Endothelial cell of umbilical vein (primary cell): ENCODE measurements around the gene DUS2. TPM values are rescaled to one million over a fixed set of nuclear protein-coding genes. Genes with fewer than 3 reads are reported as not detected.

Experiments used
- BruUV-seq: library from RNA; stranded (reverse); fragments of 400-500 nt; replicated peaks from 2 replicates; lab custom pipeline; 2021; lab: Mats Ljungman, UMichigan
- CTCF ChIA-PET: fragments of 300-600, 350-600 bp; sonication (Branson Sonifier 250); formaldehyde crosslinking; loops from one replicate; lab custom pipeline; 2021; ENCODE audit warnings: antibody characterized with exemption, inconsistent platforms; lab: Charles Lee
- POLR2A ChIA-PET: fragments of 300-600, 350-600 bp; sonication (Branson Sonifier 250); formaldehyde crosslinking; loops from one replicate; lab custom pipeline; 2021; ENCODE audit warnings: antibody characterized with exemption, inconsistent platforms; lab: Charles Lee
- DNase-seq: peaks from one replicate; pipeline ENCODE4 v3.0.0-alpha.2; 2011; ENCODE audit warnings: low read depth, low spot score
- FAIRE-seq: peaks from 2 replicates; lab custom pipeline; 2011; peaks lifted over from hg19 to GRCh38; lab: Jason Lieb, UNC
- H2AFZ ChIP-seq: 2 replicates; pipeline ENCODE4 v1.6.0; 2012; ENCODE audit warnings: low read depth, low read length, control low read depth, inconsistent platforms
- H3K27ac ChIP-seq: 2 replicates; pipeline ENCODE4 v1.5.1; 2011; ENCODE audit warnings: low read depth, mild to moderate bottlenecking, control low read depth, low read length, moderate library complexity; ENCODE audit not compliant: insufficient read depth
- H3K27me3 ChIP-seq, 2 experiments: 2 replicates each; pipeline versions ENCODE4 v1.6.0 to v1.6.1; 2011; ENCODE audit warnings: low read length in 2 of 2, mixed read lengths in 1 of 2; ENCODE audit not compliant: control insufficient read depth in 2 of 2, insufficient read depth in 2 of 2
- H3K36me3 ChIP-seq, 2 experiments: 2 replicates in 1 of 2; 3 replicates in 1 of 2; pipeline ENCODE4 v1.5.1; 2011; ENCODE audit warnings: low read length in 2 of 2, mild to moderate bottlenecking in 1 of 2, moderate library complexity in 1 of 2; ENCODE audit not compliant: control insufficient read depth in 2 of 2, insufficient read depth in 2 of 2; ENCODE audit errors: extremely low read depth in 1 of 2
- H3K4me1 ChIP-seq: 3 replicates; pipeline ENCODE4 v1.5.1; 2011; ENCODE audit warnings: mild to moderate bottlenecking, low read length; ENCODE audit not compliant: control insufficient read depth, insufficient read depth; ENCODE audit errors: extremely low read depth
- H3K4me2 ChIP-seq: 2 replicates; pipeline ENCODE4 v1.6.1; 2011; ENCODE audit warnings: low read length, control low read depth, mixed read lengths; ENCODE audit not compliant: insufficient read depth
- H3K4me3 ChIP-seq, 3 experiments: fragments of 200-600 bp in 1 of 3; sonication (generic), shearing (Covaris generic) in 1 of 3; replicated peaks in 1 of 3; 2 replicates each; pipeline ENCODE4 v1.5.1; 2011 to 2016; ENCODE audit warnings: control low read depth in 3 of 3, low read length in 3 of 3, mild to moderate bottlenecking in 2 of 3, inconsistent platforms in 1 of 3, low read depth in 1 of 3, moderate library complexity in 1 of 3; ENCODE audit not compliant: insufficient read depth in 1 of 3
- H3K79me2 ChIP-seq: 2 replicates; pipeline ENCODE4 v1.6.0; 2012; ENCODE audit warnings: low read length, inconsistent platforms; ENCODE audit not compliant: control insufficient read depth, insufficient read depth
- H3K9ac ChIP-seq: replicated peaks from 2 replicates; pipeline ENCODE3; 2011; ENCODE audit warnings: low read length, control low read depth; ENCODE audit not compliant: insufficient read depth; ENCODE audit errors: extremely low read depth
- H3K9me1 ChIP-seq: replicated peaks from 3 replicates; pipeline ENCODE4 v1.6.0; 2011; ENCODE audit warnings: mild to moderate bottlenecking, low read length; ENCODE audit not compliant: control insufficient read depth, insufficient read depth; ENCODE audit errors: extremely low read depth
- H3K9me3 ChIP-seq: replicated peaks from 2 replicates; pipeline ENCODE4 v1.5.1; 2012; ENCODE audit warnings: low read length, inconsistent platforms; ENCODE audit not compliant: control insufficient read depth, insufficient read depth
- H4K20me1 ChIP-seq: replicated peaks from 2 replicates; pipeline ENCODE3; 2011; ENCODE audit warnings: mild to moderate bottlenecking, low read length; ENCODE audit not compliant: control insufficient read depth, insufficient read depth; ENCODE audit errors: extremely low read depth
- CTCF ChIP-seq, 2 donors: IDR thresholded peaks; 1 replicate in 1 of 2; 2 replicates in 1 of 2; pipeline ENCODE4 v1.5.1; 2011; ENCODE audit warnings: low read length in 2 of 2, mild to moderate bottlenecking in 2 of 2, moderate library complexity in 2 of 2, control low read depth in 1 of 2, inconsistent platforms in 1 of 2, low read depth in 1 of 2; ENCODE audit not compliant: insufficient read depth in 1 of 2; ENCODE audit errors: extremely low read depth in 1 of 2
- EZH2 ChIP-seq: IDR thresholded peaks from 2 replicates; pipeline ENCODE4 v1.6.1; 2012; ENCODE audit warnings: borderline replicate concordance, low read depth, mild to moderate bottlenecking, moderate library complexity, low read length, inconsistent platforms; ENCODE audit not compliant: severe bottlenecking
- FOS ChIP-seq: IDR thresholded peaks from 2 replicates; pipeline ENCODE4 v1.6.1; 2011; ENCODE audit warnings: mild to moderate bottlenecking, low read length, moderate library complexity, borderline replicate concordance; ENCODE audit not compliant: insufficient read depth
- GATA2 ChIP-seq: IDR thresholded peaks from 2 replicates; pipeline ENCODE4 v1.7.0; 2011; ENCODE audit warnings: low read depth, mild to moderate bottlenecking, moderate library complexity, mixed read lengths, low read length; ENCODE audit not compliant: insufficient read length, insufficient read depth
- JUN ChIP-seq: IDR thresholded peaks from 2 replicates; pipeline ENCODE4 v1.6.1; 2011; ENCODE audit warnings: borderline replicate concordance, low read depth; ENCODE audit not compliant: insufficient read length, insufficient read depth
- MAX ChIP-seq: IDR thresholded peaks from 2 replicates; pipeline ENCODE4 v1.6.1; 2011; ENCODE audit not compliant: insufficient read depth, insufficient read length
- MYC ChIP-seq: IDR thresholded peaks from one replicate; pipeline ENCODE4 v1.6.1; 2011; ENCODE audit warnings: mild to moderate bottlenecking, low read depth, low read length
- POLR2A ChIP-seq: IDR thresholded peaks from 2 replicates; pipeline ENCODE4 v1.6.1; 2012; ENCODE audit warnings: low read depth, mild to moderate bottlenecking, control low read depth, low read length
- POLR2AphosphoS5 ChIP-seq: IDR thresholded peaks from 2 replicates; pipeline ENCODE4 v1.6.1; 2012; ENCODE audit warnings: low read depth, mild to moderate bottlenecking, control low read depth, low read length, moderate library complexity; ENCODE audit not compliant: insufficient read depth
- dilution Hi-C: fragments of 300-500 bp; cut with MboI; formaldehyde crosslinking; loops from one replicate; pipeline ENCODE4 v1.15.0; 2019; ENCODE audit warnings: low sequenced_read_pairs; ENCODE audit not compliant: extremely low pct_ligation_motif_present
- intact Hi-C: fragments of 100-400 bp; cut with micrococcal nuclease; formaldehyde crosslinking; loops from one replicate; pipeline ENCODE4 v1.10.0; 2022
- polyA plus RNA-seq, 4 experiments: library from polyadenylated mRNA; depleted of rRNA in 3 of 4; stranded (reverse) in 3 of 4; unstranded in 1 of 4; fragments of >200 nt; gene quantifications; 2 replicates each; pipeline versions ENCODE4 v1.2.1 to v1.2.3, GENCODE V29; 2011 to 2012; ENCODE audit warnings: missing spikeins in 1 of 4
- total RNA-seq: library from RNA; stranded (reverse); gene quantifications from 2 replicates; pipeline ENCODE4 v1.2.3, GENCODE V29; 2021

The DUS2 gene
- total and polyA plus RNA-seq, 2 donors (not counting 3 experiments of a cell fraction or from before 2014, with no cell fraction given): 16.4 to 21.7 TPM

- Histone ChIP-seq H4K20me1 (no peaks in the 10 kb centered on the region), H3K36me3 (no peaks in the 10 kb centered on the region), H3K27me3 (no peaks in the 10 kb centered on the region), H2AFZ (no peak overlapping the region), H3K79me2 (no peaks in the 10 kb centered on the region), H3K9ac (no peak overlapping the region), H3K4me1 (peaks cover 5% of the 10 kb centered on the region), H3K4me3 (no peak overlapping the region), H3K9me1 (no peaks in the 10 kb centered on the region), H3K4me2 (no peak overlapping the region), H3K27ac (no peak overlapping the region), H3K9me3 (no peaks in the 10 kb centered on the region)
- FAIRE-seq (no peak), DNase-seq (no peak)
- TF ChIP-seq MAX: no peak
- no peak for TF ChIP-seq EZH2
- TF ChIP-seq FOS: no peak
- no peak for TF ChIP-seq CTCF (IDR thresholded peaks at IDR 0.05; ENCODE audit: extremely low read depth in 1 of 2, insufficient read depth in 1 of 2, low read depth in 1 of 2, low read length in 2 of 2)
- TF ChIP-seq POLR2AphosphoS5: no peak
- no peak for TF ChIP-seq POLR2A
- TF ChIP-seq GATA2: no peak
- TF ChIP-seq MYC: no peak
- no peak for TF ChIP-seq JUN
- intact Hi-C loops: no loop called here
- dilution Hi-C loops: no loop called here
- ChIA-PET CTCF (interaction anchor here (1.0 to 2.4 kb wide), 3 partner anchors 13 to 51 kb away, joined by 3 to 6 read pairs (median 5); no protein-coding TSS in a partner anchor), POLR2A (no interaction called here)
- BruUV-seq: no TSS peak
Observed at GRCh38 chr16:67990018-67990386, 33.1 kb upstream of the DUS2 start.
